ENCODE results near the gene PTPRT.

- TF ChIP-seq POLR2AphosphoS5 (IDR thresholded peaks at IDR 0.05) (no peak), CTCF (IDR thresholded peaks at IDR 0.05) (no peak), POLR2A (IDR thresholded peaks at IDR 0.05) (no peak), EP300 (IDR thresholded peaks at IDR 0.05) (no peak)
Observed at GRCh38 chr20:42152575-42152974, 1037.1 kb downstream of the PTPRT start.
